OCI-M1 (cell line): Measurements from ENCODE around the gene NEDD8.

Experiments used
- DNase-seq: peaks from one replicate; lab custom pipeline; 2025; lab: John Stamatoyannopoulos, UW

Gene NEDD8

DNA sequence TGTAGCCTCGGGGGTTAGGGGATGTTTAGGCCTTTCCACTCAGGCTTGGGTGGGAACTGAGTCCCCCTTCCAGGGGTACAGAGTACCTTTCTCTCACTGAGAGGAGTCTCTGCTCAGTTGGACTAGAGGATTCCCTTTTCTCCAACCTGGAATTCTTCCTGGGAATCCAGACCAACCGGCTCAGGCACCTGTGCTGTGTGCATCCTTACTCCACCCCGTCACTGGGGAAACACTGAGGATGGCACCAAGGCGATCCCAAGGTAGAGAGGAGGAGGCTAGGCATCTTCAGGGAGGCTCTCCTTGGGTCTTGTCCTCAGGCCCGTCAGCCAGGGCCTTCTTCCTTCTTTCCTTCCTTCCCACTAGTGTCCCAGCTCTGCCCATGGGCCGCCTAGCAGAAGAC lies 31.7 kb upstream of the NEDD8 start:
- no peak for DNase-seq

- no peak for DNase-seq
Observed at GRCh38 chr14:24262821-24263733, 30.9 kb upstream of the NEDD8 start, which contains the start of gene TGM1. Gene TGM1, minus strand, starts transcription at chr14:24263177. Its CDS starts 825 bp downstream, at chr14:24262352.

GRCh38 chr14:24261969-24262327 lies 29.8 kb upstream of the NEDD8 start:
- no peak for DNase-seq

DNA sequence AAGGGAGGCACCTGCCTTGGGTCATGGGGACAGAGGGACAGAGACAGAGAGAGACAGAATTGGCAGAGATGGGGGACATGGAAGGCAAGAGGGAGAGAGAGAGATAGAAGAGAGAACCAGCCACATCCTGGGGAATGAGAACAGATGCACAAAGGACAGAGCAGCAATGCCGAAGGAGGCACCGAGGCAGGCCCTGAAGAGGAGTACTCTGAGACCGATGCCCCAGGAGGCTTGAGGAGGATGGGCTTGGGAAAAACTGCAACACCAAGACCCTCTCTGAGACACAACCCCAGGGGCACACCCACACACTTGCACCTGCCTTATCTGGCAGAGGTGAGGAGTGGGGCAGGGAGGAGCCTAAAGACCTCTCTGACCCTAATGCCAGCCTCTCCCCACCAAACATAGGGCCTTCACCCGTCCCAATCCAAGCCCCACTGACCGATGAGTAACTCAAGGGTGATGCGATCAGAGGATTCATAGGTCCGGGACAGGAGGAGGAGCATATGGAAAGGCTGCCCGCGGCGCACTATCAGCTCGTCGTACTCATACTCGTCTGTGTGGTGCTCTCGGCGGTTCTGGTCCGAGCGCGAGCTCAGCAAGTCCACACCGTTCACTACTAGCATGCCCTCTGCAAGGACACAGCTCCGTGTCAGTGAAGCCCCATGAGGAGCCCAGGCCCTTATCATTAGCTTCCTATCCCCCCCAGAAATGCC lies 29.2 kb upstream of the NEDD8 start:
- DNase-seq, result no peak

- DNase-seq, result no peak
Observed at GRCh38 chr14:24260780-24261157, 28.6 kb upstream of the NEDD8 start.

DNA sequence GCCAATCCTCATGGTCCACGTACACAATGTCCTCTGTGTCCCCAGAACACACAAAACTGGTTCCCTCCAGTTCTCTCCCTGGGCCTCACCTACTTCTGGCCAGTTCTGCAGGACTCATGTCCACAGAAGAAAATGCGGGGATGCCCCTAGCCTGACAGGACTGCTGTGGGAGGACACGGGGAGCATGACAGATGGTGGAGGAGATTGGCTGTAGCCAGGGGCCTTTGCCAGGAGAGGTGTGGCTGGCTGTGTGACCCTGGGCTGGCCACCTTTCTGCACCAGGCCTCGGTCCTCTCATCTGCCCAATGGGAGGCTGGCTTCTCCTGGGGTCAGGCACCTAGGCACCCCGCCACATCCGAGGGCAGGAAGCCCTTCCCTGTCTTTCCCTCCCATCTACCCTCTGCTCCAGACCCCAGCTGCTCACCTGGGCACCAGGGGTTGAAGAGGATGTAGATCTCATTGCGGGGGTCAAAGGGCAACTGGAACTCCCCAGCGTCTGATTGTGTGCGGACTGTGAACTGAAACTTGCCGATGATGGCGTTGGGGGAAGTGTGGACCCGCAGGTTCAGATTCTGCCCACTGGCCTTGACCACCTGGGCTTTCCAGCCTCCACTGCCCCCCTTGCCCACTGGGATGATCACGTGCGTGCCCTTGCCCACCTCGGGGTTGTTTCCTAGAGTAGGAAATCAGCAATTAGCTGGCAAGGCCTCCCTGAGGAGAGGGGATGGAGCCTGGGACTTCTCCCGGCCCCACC lies 28.0 kb upstream of the NEDD8 start:
- no peak for DNase-seq

DNA sequence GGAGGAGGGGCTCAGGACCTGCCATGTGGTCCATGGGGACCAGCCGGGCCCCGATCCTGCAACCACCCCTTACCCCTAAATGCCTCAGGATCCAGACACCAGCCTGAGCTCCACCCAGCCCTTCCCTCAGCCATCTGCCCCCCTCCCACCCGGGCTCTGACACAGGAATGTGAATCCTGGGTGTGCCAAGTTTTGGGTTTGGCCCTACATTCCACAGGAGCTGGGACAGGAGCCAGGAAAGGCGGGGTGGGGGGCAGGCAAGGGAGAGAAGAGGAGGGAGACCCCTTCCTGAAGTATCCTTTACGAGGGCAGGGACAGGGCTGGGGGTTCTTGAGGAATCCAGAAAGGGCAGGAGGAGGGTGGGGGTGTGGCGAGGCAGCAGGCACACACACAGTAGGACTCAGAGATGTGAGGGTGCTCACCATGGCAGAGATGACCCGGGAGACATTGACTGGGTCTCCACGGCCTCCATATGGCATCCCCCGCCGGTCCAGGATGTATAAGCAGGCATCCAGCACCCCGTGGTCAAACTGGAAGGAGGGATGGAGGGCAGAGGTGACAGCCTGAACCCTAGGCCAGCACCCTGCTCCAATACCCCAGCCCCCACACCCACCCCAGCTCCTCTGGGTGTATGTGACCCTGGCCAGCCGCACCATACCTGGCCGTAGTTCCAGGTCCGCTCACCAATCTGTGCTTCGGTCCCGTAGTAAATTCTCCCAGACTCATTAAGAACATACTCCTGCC lies 27.3 kb upstream of the NEDD8 start:
- DNase-seq, result no peak

- DNase-seq, result no peak
Observed at GRCh38 chr14:24258548-24259265, 26.5 kb upstream of the NEDD8 start.

DNA sequence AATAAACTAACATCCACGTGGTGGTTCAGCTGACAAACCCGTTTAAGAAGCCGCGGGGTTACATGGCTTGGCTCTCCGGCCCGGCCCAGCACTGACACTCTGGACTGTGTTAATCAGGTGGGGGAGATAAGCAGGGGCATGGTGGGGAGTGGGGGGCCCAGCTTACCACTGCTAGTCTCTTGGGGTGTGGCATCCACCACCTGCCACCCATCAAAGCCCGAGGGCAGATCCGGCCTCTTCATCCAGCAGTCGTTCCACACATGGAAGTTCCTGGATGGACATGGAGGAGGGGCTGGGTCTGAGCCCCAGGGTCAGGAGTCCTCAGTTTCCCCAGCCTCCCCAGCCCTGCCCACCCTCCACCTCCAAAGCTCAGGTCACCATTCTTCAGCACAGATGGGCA lies 26.0 kb upstream of the NEDD8 start:
- no peak for DNase-seq

DNA sequence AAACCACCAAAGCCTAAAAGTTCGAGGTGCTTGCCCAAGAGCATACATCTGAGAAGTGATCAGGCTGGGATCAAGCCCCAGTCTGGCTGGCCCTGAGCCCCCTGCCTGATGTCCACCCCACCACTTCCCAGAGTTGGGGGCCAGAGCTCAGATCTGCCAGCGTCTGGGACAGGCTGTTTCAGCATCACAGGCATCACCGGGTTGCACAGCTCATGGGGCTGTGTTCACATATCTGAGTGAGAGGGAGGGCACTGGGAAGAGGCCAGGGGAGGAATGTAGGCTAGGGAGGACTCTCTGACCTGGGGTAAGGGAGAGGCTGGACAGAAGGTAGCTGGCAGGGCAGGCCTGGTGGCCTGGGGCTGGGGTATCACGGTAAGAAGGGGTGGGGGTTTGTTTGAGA lies 24.8 kb upstream of the NEDD8 start:
- no peak for DNase-seq

- DNase-seq, result peak; percentile 84
Observed at GRCh38 chr14:24255931-24256711, 24.0 kb upstream of the NEDD8 start.

GRCh38 chr14:24255438-24255837 lies 23.3 kb upstream of the NEDD8 start:
- DNase-seq, result no peak

GRCh38 chr14:24254630-24255392 lies 22.6 kb upstream of the NEDD8 start:
- no peak for DNase-seq

DNA sequence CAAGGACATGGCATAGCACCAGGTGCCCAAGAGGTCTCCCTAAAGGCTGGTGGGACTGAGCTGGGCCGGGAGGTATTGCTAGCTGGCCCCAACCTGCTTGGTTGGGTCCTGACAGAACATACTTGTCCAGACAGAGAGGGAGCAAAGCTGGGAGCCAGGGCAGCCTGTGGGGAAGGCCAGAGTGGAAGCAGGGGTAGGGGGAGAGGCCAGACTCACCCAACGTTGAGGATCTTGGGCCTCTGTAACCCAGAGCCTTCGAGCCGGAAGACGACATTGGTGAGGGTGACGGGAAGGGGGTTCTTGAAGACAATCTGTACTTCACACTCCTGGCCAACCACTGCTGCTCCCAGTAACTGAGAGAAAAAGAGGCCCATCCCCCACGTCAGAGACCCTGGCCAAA lies 21.8 kb upstream of the NEDD8 start:
- DNase-seq, result no peak

- DNase-seq, result no peak
Observed at GRCh38 chr14:24252289-24253124, 20.3 kb upstream of the NEDD8 start.

GRCh38 chr14:24251880-24252288 lies 19.7 kb upstream of the NEDD8 start:
- DNase-seq, result no peak

DNA sequence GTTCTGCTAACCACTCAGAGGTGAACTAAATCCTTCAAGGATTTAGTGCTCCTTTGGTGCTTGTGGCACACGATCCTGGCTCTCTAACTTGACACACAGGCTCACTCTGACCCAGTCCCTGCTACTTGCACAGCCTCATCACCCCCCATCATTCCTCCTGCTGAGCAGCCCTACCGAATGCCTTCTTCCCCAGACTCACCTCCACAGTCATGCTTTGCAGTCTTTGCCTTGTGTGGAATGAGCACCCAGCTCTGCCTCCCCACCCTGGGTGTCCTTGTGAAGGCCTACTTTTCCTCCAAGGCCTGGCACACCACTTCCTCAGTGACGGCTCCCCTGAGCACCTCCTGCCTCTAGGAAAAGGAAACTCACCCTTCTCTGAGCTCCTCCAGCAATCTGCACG lies 18.2 kb upstream of the NEDD8 start:
- no peak for DNase-seq

- no peak for DNase-seq
Observed at GRCh38 chr14:24249230-24250021, 17.3 kb upstream of the NEDD8 start.
